ENCODE results near the gene ZNF138. TPM values are rescaled to one million over a fixed set of nuclear protein-coding genes. Genes with fewer than 3 reads are reported as not detected.
"Not testable (repeated sequence)": the region's sequence is repeated elsewhere in the genome, so short reads cannot be mapped to it uniquely, and the experiment has no call there.

The ZNF138 gene
- 5.9 and 6.3 TPM in 2 replicates for total RNA-seq (2014; rRNA removed; shearing (Covaris generic))

DNA sequence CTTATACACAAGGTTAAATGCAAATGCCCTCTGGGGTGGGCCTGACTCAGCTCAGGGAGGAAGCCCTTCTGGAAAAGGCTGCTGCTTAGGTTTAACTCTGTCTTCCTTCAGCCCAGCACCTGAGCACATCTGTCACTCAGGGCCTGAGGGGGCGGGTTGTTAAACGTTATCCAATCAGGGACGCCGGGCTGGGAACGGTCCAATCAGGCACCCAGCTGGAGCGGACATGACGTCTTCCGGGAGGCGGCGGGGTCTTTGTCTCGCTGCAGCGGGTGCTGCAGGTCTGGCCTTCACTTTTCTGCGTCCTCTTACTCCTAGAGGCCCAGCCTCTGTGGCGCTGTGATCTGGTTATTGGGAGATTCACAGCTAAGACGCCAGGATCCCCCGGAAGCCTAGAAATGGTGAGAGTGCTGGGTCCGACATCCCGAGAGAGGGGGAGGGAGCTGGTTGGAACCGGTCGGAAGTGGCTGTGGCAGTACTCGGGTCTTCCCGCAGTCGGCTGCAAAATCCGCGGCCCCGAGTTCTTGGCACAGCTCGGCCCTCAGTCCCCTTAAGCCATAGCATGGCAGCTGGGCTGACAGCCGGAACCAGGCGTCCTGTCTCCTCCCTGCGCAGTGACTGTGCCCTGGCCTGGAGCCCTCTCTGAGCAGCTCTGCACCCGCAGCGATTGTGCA, at the start of gene ZNF138:
ZNF138 (plus strand) TSS at position 258 of the 674 bp plus-strand sequence; CDS start at position 399, 141 bp downstream.
- DNase-seq (ENCODE audit: low spot score), result peak; percentile 98

DNA sequence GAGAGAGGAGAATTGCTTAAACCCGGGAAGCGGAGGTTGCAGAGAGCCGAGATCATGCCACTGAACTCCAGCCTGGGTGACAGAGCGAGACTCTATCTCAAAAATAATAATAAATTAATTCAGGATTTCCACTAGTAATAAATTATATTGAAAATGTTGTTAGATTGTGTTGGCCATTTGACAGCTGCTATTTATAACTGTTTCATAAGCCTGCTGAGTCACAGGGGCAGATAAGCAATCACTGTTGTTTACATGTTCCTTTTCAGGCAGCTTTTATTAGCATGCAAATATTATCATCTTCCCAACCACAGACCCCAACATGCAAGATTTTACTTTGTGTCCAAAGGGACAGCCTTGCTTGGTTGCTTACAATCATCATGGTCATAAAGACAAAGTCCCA, 49.5 kb upstream of the ZNF138 start:
- peak; percentile 42 for DNase-seq (ENCODE audit: low spot score)

DNA sequence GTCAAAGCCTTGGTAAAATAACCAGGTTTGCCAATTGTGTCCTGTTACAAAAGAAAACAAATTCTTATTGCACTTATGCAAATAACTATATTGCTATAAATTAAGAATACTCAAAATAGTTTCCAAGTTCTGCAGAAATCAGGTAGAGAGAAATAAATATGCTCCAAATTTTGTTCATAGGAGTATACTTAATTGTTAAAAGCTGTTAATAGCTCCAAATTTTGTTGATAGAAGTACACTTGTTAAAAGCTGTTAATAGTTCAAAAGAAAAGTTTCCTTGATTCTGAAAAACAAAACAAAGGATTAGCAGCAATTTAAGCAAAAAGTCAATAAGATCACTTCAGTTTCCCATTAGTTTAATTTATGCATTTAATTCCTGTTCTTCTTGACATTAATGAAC, 46.4 kb upstream of the ZNF138 start:
- no peak for DNase-seq (ENCODE audit: low spot score)

DNA sequence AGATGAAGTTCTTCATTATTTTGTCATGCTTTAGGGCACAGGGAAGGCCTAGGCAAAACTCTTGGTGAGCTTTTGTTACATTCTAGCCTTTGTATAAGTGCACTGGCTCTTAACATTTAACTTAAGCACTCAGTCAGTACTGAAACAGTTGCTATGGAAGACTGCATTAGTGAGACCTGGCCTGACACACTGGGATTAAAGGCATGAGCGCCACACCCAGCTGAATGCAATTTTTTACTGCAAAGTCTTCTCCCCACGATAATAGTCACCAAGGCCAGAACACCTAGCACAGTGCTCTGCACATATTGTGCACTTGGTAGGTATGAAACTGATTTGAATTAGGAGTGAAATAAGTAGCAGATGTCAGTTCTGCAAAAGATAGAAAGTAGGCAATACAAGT, 41.2 kb upstream of the ZNF138 start:
- no peak for DNase-seq (ENCODE audit: low spot score)

DNA sequence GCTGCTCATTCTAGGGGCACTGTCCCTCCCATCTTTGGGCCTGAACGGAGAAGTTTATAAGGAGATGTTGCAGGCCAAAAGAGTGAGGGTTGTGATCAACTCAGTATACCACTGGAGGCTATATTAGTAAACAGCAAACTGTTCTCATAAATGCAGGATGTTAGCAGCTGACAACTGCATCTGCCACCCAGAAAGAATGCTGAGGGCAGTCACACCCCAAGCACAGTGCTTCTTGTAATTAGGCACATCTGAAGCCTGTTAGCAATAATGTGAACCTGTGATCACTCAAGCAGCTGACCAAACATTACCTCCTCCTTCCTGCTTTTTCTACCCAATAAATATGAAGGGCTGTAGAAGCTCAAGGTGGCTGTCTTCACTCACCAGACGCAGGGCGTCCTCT, 38.4 kb upstream of the ZNF138 start:
- no peak for DNase-seq (ENCODE audit: low spot score)

DNA sequence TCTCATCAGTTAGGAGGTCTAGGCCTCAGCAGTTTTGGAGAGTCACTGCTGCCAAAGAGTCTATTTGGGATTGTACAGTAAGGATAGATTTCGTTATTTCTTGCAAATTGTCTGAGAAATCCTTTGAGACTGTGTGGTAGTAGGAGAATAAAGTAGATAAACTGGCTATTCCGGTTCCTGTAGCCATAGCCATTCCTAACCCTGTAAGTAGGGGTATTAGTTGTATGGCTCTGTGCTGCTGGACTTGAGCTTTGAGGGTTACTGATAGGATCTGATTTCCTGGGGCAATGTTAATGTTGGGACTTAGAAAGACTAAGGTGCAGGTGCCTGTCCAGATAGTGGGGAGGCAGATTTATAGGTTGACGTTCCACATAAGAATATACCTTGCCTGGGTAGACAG, 36.1 kb upstream of the ZNF138 start:
- no peak for DNase-seq (ENCODE audit: low spot score)

DNA sequence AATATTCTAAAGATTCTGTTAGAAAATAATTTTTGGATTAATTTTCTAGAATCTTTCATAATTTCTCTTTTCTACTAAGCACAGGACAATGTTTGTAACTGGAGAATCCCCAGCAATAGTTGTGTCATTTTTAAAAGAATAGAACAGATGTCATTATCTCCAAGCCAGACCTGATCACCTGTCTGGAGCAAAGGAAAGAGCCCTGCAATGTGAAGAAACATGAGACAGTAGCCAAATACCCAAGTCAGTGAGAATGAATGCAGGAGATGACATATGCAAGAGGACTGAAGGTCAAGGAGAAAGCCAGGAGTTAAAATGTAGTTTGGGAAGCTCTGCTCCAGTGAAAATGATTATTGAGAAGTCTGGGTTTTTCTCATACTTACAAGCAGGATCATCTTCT, 25.4 kb upstream of the ZNF138 start:
- DNase-seq (ENCODE audit: low spot score), result no peak

DNA sequence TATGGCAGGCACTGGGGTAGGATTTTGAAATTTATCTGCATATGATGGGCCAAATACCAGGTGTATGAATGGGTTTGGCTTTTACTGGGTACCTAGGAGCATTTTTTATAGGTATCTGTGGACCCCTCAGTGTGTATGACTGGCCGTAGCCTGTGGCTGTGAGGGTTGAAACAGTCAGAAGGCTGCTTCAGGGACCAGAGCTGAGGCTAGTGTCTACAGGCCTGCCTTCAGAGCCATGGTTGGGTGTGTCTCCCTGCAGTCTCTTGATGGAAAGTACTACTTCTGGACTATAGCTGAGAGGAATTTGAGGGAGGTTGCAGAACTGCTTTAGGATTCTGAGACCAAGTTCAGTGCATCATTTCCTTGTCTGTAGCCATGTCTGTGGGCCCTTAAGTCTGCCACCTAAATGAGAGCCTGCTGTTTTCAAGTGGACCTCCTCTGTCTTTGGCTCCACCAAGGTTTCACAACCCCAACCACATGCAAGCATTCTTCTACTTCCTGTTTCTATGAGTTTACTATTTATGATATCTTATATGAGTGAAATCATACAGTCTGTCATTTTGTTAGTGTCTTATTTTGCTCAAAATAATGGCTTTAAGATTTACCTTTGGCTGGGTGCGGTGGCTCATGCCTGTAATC, 19.9 kb upstream of the ZNF138 start:
- no peak for DNase-seq (ENCODE audit: low spot score)

DNA sequence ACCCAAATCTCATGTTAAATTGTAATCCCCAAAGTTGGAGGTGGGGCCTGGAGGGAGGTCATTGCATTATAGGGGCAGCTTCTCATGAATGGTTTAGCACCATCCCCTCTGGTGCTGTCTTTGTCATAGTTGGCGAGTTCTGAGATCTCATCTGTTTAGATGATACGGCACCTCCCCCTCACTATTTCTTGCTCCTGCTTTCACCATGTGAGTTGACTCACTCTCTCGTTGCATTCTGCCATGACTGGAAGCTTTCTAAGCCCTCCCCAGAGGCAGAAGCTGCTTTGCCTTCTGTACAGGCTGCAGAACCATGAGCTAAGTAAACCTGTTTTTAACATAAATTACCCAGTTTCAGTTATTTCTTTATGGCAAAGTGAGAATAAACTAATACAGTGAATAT, 18.9 kb upstream of the ZNF138 start:
- DNase-seq (ENCODE audit: low spot score), result peak; percentile 25

DNA sequence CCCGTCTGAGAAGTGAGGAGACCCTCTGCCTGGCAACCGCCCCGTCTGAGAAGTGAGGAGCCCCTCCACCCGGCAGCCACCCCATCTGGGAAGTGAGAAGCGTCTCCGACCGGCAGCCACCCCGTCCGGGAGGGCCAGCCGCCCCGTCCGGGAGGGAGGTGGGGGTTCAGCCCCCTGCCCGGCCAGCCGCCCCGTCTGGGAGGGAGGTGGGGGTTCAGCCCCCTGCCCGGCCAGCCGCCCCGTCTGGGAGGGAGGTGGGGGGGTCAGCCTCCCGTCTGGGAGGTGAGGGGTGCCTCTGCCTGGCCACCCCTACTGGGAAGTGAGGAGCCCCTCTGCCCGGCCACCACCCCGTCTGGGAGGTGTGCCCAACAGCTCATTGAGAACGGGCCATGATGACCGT, 9.4 kb upstream of the ZNF138 start:
- DNase-seq (ENCODE audit: low spot score), result not testable (repeated sequence)

DNA sequence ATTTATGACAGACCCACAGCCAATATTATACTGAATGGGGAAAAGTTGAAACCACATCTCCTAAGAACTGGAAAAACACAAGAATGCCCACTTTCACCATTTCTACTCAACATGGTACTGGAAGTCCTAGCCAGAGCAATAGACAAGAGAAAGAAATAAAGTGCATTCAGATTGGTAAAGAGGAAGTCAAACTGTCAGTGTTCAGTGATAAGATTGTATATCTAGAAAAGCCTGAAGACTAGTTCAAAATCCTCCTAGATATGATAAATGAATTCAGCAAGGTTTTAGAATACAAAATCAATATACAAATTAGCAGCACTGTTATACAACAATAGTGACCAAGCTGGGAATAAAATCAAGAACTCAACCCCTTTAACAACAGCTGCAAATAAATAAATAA, 6.9 kb upstream of the ZNF138 start:
- no peak for DNase-seq (ENCODE audit: low spot score)

DNA sequence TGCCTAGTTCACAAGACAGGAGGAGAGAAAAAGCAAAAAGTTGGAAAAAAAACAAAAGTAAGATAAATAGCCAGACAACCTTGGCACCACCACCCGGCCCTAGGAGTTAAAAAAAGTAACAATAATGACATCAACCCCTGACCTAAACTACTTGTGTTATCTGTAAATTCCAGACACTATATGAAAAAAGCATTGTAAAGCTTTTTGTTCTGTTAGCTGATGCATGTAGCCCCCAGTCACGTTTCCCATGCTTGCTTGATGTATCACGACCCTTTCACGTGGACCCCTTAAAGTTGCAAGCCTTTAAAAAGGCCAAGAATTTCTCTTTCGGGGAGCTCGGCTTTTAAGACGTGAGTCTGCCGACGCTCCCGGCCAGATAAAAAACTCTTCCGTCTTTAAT, 5.0 kb upstream of the ZNF138 start:
- not testable (repeated sequence) for DNase-seq (ENCODE audit: low spot score)

DNA sequence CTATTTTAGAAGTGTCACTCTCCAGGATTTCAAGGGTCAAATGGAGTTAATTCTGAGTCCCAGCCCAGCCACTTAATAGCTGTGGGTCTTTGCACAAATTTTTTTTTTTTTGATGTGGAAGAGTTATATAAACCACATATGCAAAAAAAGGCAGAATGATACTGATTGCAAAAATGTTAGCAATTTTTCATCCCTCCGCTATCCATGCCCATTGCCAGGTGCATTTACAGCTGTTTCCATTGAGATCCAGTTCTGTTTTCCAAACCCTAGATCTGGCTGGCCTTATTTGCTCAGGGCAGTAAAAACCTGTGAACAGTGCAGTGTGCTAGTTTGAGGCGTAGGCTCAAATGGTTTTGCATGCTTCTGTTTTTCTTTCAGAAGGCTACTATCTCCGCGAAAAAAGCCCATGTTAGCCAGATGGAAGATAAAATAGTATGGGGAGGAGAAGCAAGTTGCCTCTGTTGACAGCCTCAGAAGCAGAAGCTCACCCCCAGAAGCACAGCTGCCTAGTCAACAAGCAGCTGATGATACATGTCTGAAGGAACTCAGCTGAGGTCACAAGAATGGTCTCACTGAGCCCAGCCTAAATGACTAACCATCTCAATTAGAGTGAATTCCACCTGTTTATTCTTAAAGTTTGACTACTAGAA, 997 bp upstream of the ZNF138 start:
- no peak for DNase-seq (ENCODE audit: low spot score)

DNA sequence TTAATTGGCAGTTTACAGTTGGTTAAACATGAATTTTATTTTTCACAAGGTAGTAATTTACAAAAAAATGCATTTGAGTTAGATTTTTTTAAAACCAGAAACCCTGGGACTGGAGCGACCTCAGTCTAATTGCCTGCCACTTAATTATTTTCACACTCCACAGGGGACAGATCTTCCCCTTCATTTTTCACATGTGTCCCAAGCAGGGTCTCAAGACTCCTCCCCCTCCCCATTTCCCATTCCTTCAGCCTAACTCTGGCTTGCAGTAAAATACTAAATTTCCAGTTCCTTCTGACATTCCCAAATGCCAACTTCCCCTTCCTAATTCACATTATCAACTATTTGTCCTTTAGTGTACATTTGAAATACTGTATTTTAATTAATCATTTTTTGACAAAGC, 948 bp downstream of the ZNF138 start:
- DNase-seq (ENCODE audit: low spot score), result no peak

DNA sequence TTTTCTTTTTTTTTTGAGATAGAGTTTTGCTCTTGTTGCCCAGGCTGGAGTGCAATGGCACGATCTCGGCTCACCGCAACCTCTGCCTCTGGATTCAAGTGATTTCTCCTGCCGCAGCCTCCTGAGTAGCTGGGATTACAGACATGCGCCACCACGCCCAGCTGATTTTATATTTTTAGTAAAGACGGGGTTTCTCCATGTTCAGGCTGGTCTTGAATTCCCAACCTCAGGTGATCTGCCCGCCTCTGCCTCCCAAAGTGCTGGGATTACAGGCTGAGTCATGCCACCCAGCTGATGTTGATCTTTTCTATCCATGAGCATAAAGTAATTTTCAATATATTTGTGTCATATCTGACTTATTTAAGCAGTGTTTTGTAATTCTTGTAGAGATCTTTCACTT, 4.9 kb downstream of the ZNF138 start:
- not testable (repeated sequence) for DNase-seq (ENCODE audit: low spot score)

DNA sequence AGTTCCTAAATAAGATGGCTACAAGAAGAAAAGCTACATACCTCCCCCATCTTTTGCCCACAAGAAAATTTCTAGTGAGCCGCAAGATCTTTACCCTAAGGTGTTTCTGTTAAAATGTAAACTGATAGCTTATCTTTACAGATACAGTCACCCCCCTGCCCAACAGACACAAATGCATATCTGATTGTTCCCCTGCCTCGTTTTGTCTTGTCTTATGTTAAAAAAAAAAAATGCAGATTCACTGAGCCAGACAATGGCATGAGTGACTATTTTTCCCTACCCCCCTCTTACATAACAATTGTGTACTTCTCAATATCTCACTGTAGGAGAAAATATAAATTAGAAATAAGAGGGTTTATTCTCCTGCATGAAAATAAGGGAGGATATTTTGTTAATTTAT, 8.5 kb downstream of the ZNF138 start:
- DNase-seq (ENCODE audit: low spot score), result no peak

DNA sequence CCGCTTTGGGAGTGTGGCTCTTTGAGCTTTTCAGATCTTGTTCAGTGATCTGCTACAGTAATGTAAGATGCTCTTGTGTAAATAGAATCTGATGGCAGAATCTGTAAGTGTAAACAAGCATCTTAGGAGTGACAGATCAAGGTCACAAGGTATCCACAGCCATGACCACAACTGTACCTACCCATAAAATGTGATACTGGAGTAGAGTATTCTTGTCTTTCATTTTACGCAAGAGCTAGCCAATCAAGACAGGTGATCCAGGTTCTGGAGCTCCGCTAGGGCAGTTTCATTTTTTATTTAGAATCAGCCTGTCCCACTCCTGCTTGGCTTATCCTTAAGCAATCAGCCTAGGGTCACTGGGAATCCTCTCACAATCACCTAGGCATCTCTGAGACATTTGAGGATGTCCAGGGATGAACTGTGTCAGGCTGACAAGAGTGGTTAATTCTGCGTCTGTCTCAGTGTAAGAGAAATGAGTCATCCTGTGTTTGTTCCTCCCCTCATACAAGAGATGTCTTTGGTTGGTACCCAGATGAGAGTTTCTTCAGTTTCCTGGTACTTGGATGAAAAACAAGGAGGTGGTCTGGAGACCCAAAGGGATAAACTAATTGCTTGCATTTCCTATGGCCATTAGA, 13.6 kb downstream of the ZNF138 start:
- no peak for DNase-seq (ENCODE audit: low spot score)

DNA sequence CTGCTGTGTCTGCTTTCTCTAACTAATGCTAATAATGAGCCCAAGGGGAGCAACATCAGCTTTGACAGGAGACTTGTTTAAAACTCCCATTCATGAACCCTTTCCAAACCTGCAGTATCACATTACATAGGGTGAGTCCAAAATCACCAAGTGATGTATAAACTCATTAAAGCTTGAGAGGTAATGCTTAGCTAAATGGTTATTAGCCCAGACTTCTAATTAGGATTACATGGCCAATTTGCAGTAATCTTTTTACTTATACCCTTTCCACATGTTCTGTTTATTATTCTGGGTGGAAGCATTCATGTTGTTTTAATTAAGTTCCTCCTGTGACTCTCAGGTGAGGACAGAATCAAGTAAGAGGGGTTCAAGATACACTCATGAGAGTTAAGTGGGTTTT, 17.5 kb downstream of the ZNF138 start:
- no peak for DNase-seq (ENCODE audit: low spot score)

DNA sequence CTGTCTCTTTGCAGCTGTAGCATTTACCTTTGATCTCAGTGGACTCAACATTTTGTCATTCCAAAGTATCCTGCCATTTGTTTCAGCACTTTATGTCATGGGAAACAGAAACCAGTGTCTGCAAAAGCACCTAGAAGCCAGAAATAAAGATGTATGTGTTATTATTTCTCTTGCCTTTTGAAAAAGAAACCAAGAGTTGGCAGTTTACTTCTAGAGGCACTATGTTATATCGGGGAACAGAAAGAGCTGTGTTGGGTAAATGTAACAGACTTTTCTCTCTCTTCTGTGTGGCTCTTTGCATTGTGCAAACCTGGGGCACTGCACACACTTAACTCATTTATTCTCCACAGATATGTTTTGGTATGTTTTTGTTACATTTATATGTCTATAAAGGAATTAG, 36.7 kb downstream of the ZNF138 start:
- no peak for DNase-seq (ENCODE audit: low spot score)

DNA sequence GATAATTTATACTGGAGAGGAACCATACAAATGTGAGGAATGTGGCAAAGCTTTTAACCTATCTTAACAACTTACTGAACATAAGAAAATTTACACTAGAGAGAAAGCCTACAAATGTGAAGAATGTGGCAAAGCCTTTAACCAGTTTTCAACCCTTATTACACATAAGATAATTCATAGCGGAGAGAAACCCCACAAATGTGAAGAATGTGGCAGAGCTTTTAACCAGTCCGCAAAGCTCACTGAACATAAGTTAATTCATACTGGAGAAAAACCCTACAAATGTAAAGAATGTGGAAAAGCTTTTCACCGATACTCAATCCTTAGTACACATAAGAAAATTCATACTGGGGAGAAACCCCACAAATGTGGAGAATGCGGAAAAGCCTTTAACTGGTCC, 37.9 kb downstream of the ZNF138 start:
- DNase-seq (ENCODE audit: low spot score), result no peak

DNA sequence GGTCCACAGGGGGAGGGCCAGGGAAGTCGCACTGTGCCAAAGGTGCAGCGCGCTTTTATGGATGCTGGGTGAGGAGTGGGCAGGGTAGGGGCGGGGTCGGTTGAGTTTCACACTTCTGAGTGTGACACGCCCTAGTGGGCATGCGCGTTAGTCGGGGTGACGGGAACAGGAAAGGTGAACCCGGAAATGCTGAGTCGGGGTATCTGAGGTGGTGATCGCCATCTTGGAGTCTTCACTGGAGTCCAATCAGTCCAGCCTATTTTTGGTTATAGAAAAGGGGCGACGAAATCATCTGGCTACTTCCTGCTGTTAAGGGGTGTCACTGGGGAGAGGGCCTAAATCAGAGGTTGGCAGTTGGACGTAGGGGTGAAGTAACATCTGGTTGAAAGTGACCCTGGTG, 40.8 kb downstream of the ZNF138 start:
- DNase-seq (ENCODE audit: low spot score), result no peak

DNA sequence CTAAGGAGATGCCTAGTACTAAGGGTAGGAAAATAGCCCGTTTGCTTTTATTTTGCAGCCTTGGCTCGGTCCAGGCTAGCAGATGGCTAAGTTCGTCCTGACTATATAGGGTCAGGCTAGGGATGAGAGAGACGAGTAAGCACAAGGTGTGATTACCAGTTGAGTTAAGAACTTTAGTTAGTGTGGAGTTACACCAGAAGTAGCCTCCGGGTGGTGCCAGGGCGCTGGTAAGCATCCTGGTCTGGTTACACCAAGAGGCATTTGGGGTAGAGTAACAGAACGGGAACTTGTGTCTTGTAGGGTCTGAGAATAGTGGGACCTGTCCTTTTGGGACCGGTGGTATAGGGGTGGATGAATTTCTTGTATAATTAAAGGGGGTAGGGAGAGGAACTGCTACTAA, 41.6 kb downstream of the ZNF138 start:
- DNase-seq (ENCODE audit: low spot score), result not testable (repeated sequence)

DNA sequence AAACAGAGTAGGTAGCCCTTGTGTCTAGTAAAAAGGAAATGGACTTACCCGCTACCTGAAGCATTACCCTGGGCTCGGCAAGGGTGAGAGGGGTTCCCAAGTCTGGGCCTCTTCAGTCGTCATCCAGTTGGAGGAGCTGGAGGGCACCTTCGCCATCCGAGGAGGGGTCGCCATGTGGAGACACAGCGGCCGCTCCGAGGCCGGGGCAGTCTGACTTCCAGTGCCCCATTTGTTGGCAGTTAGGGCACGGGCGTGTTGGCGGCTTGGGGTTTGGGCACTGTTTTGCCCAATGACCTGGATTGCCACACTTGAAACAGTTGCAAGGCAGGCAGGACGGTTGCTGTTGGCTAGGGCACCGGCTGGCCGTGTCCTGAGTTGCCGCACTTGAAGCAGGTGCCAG, 43.8 kb downstream of the ZNF138 start:
- not testable (repeated sequence) for DNase-seq (ENCODE audit: low spot score)

All from H4 (cell line).